ENCODE results near the gene EVC. TPM values are rescaled to one million over a fixed set of nuclear protein-coding genes. Genes with fewer than 3 reads are reported as not detected.

EVC gene
- total RNA-seq, 2 donors from 2014 or later, result 18.4 to 30.0 TPM

- Histone ChIP-seq H3K27me3 (no peaks in the 10 kb centered on the region), H3K4me3 (no peak overlapping the region), H3K36me3 (replicated peaks in 1 of 2; ENCODE audit: insufficient read depth in 1 of 2, low read depth in 2 of 2) (peaks cover 0 to 8% of the 10 kb centered on the region in 2 donors), H3K9me3 (no peaks in the 10 kb centered on the region), H3K4me1 (no peaks in the 10 kb centered on the region), H3K27ac (no peak overlapping the region)
- WGBS, 2 donors, result 97% methylated on average over 2 of the region's 2 CpGs
- DNase-seq, result no peak
- no peak for ATAC-seq
- TF ChIP-seq POLR2A (IDR thresholded peaks at IDR 0.05), result no peak
- TF ChIP-seq CTCF (IDR thresholded peaks at IDR 0.05), result no peak
- intact Hi-C loops (cut with DNase I), result no loop called here
Observed at GRCh38 chr4:5738061-5738460, 27.1 kb downstream of the EVC start.

GRCh38 chr4:5742388-5742787, 31.4 kb downstream of the EVC start:
- H3K4me1 ChIP-seq, result no peaks in the 10 kb centered on the region
- no peak overlapping the region for H3K4me3 ChIP-seq
- H3K27me3 ChIP-seq, result no peaks in the 10 kb centered on the region
- intact Hi-C loops (cut with DNase I), result no loop called here
- peaks cover 0 to 9% of the 10 kb centered on the region in 2 donors for H3K36me3 ChIP-seq (replicated peaks in 1 of 2; ENCODE audit: insufficient read depth in 1 of 2, low read depth in 2 of 2)
- no peaks in the 10 kb centered on the region for H3K9me3 ChIP-seq
- no peak for TF ChIP-seq POLR2A (IDR thresholded peaks at IDR 0.05)
- no peak for TF ChIP-seq CTCF (IDR thresholded peaks at IDR 0.05)
- ATAC-seq, result no peak
- H3K27ac ChIP-seq, result no peak overlapping the region
- 97 to 98% methylated on average over 2 of the region's 2 CpGs for WGBS, 2 donors
- DNase-seq, result no peak

- DNase-seq, result no peak
Observed at GRCh38 chr4:5742968-5743367, 32.0 kb downstream of the EVC start.

GRCh38 chr4:5746250-5746649, 35.2 kb downstream of the EVC start:
- DNase-seq (no peak), ATAC-seq (no peak)
- intact Hi-C loops (cut with DNase I), result no loop called here
- TF ChIP-seq POLR2A (IDR thresholded peaks at IDR 0.05), result no peak
- TF ChIP-seq CTCF (IDR thresholded peaks at IDR 0.05), result no peak
- no peak overlapping the region for H3K27ac ChIP-seq
- H3K9me3 ChIP-seq, result no peaks in the 10 kb centered on the region
- no peaks in the 10 kb centered on the region for H3K4me1 ChIP-seq
- peaks cover 0 to 12% of the 10 kb centered on the region in 2 donors for H3K36me3 ChIP-seq (replicated peaks in 1 of 2; ENCODE audit: insufficient read depth in 1 of 2, low read depth in 2 of 2)
- H3K4me3 ChIP-seq, result no peak overlapping the region
- WGBS, 2 donors, result 96 to 97% methylated on average over 5 of the region's 5 CpGs
- H3K27me3 ChIP-seq, result no peaks in the 10 kb centered on the region

More at GRCh38 chr4:5742968-5743367, 32.0 kb downstream of the EVC start:
- no peaks in the 10 kb centered on the region for H3K9me3 ChIP-seq
- 84% methylated on average over 2 of the region's 2 CpGs for WGBS, 2 donors
- H3K4me3 ChIP-seq, result no peak overlapping the region
- no peaks in the 10 kb centered on the region for H3K4me1 ChIP-seq
- intact Hi-C loops (cut with DNase I), result no loop called here
- peaks cover 0 to 9% of the 10 kb centered on the region in 2 donors for H3K36me3 ChIP-seq (replicated peaks in 1 of 2; ENCODE audit: insufficient read depth in 1 of 2, low read depth in 2 of 2)
- no peak overlapping the region for H3K27ac ChIP-seq
- no peaks in the 10 kb centered on the region for H3K27me3 ChIP-seq
- no peak for ATAC-seq
- TF ChIP-seq CTCF (IDR thresholded peaks at IDR 0.05) (no peak), POLR2A (IDR thresholded peaks at IDR 0.05) (no peak)
